Epithelial cell of esophagus (primary cell): ENCODE results near the gene PROSER2.
"Not testable (repeated sequence)": the region's sequence is repeated elsewhere in the genome, so short reads cannot be mapped to it uniquely, and the experiment has no call there.

Experiments used
- DNase-seq: peaks from one replicate; pipeline ENCODE4 v3.0.0; 2010; ENCODE audit warnings: low read depth
- H3K4me3 ChIP-seq: 2 replicates; pipeline ENCODE4 v1.5.1; 2011; ENCODE audit warnings: mild to moderate bottlenecking, low read length, control low read depth
- CTCF ChIP-seq: IDR thresholded peaks from 2 replicates; pipeline ENCODE4 v1.5.1; 2011; ENCODE audit warnings: low read depth, mild to moderate bottlenecking, low read length, control low read depth, inconsistent platforms; ENCODE audit not compliant: insufficient read depth; ENCODE audit errors: missing control alignments

Gene PROSER2

GRCh38 chr10:11842411-11842810 is 19.3 kb downstream of the PROSER2 start:
- no peak for DNase-seq
- TF ChIP-seq CTCF, result no peak
- no peak overlapping the region for H3K4me3 ChIP-seq

- no peak for TF ChIP-seq CTCF
- DNase-seq, result no peak
These were observed 22.0 kb downstream of the PROSER2 start for GRCh38 chr10:11845113-11845512.

GRCh38 chr10:11846542-11846941 is 23.4 kb downstream of the PROSER2 start:
- no peak for TF ChIP-seq CTCF
- no peak overlapping the region for H3K4me3 ChIP-seq
- DNase-seq, result no peak

More at GRCh38 chr10:11845113-11845512, 22.0 kb downstream of the PROSER2 start:
- no peak overlapping the region for H3K4me3 ChIP-seq

GRCh38 chr10:11849277-11849676 is 26.1 kb downstream of the PROSER2 start:
- no peak for TF ChIP-seq CTCF
- H3K4me3 ChIP-seq, result no peak overlapping the region
- DNase-seq, result peak; percentile 46

- H3K4me3 ChIP-seq, result no peak overlapping the region
- TF ChIP-seq CTCF, result no peak
- DNase-seq, result no peak
These were observed 26.8 kb downstream of the PROSER2 start for GRCh38 chr10:11849911-11850310.

- no peak for TF ChIP-seq CTCF
- no peak overlapping the region for H3K4me3 ChIP-seq
- DNase-seq, result no peak
These were observed 28.8 kb downstream of the PROSER2 start for GRCh38 chr10:11851910-11852309.

GRCh38 chr10:11852637-11853036 is 29.5 kb downstream of the PROSER2 start:
- H3K4me3 ChIP-seq, DNase-seq: not testable (repeated sequence)

GRCh38 chr10:11853468-11853867 is 30.3 kb downstream of the PROSER2 start:
- peak; percentile 10 for TF ChIP-seq CTCF
- H3K4me3 ChIP-seq, result no peak overlapping the region
- DNase-seq, result no peak
